Fibroblast of pulmonary artery (primary cell): ENCODE data around the gene S1PR1.
A peak's percentile ranks its signal among the peaks of the same experiment; 100 is the strongest.

Experiments used
- DNase-seq: peaks from one replicate; pipeline ENCODE4 v3.0.0-alpha.2; 2010; ENCODE audit warnings: low read depth
- H3K4me3 ChIP-seq: replicated peaks from 2 replicates; pipeline ENCODE4 v1.5.1; 2011; ENCODE audit warnings: low read depth, mild to moderate bottlenecking, control low read depth, low read length, moderate library complexity
- CTCF ChIP-seq: IDR thresholded peaks from 2 replicates; pipeline ENCODE4 v1.5.1; 2011; ENCODE audit warnings: mild to moderate bottlenecking, control low read depth, low read length, inconsistent platforms; ENCODE audit errors: missing control alignments

The S1PR1 gene

GRCh38 chr1:101235216-101235695 lies 1.6 kb upstream of the S1PR1 start:
- no peak for TF ChIP-seq CTCF
- DNase-seq: no peak
- H3K4me3 ChIP-seq: peak overlapping the region; percentile 98

- peak overlapping the region; percentile 98 for H3K4me3 ChIP-seq
- TF ChIP-seq CTCF: peak; percentile 13
- peak; percentile 61 for DNase-seq
Observed at GRCh38 chr1:101235696-101236515, 913 bp upstream of the S1PR1 start.

- H3K4me3 ChIP-seq: peak overlapping the region; percentile 98
- peak; percentile 79 for DNase-seq
- TF ChIP-seq CTCF: peak; percentile 12
Observed at GRCh38 chr1:101237229-101237837, 514 bp downstream of the S1PR1 start.

GRCh38 chr1:101238031-101238628 lies 1.3 kb downstream of the S1PR1 start:
- no peak for DNase-seq
- no peak for TF ChIP-seq CTCF

GRCh38 chr1:101238681-101239094 lies 1.9 kb downstream of the S1PR1 start:
- peak; percentile 97 for TF ChIP-seq CTCF
- peak overlapping the region; percentile 98 for H3K4me3 ChIP-seq
- DNase-seq: peak; percentile 94

More at GRCh38 chr1:101238031-101238628, 1.3 kb downstream of the S1PR1 start:
- peak overlapping the region; percentile 98 for H3K4me3 ChIP-seq

- no peak for DNase-seq
- peak overlapping the region; percentile 98 for H3K4me3 ChIP-seq
- no peak for TF ChIP-seq CTCF
Observed at GRCh38 chr1:101239095-101240040, 2.5 kb downstream of the S1PR1 start.
